NCI-H2227 (cell line): ENCODE data around the gene SNTG2.
"Not testable (repeated sequence)": the region's sequence is repeated elsewhere in the genome, so short reads cannot be mapped to it uniquely, and the experiment has no call there.

Experiments
- DNase-seq: peaks from one replicate; lab custom pipeline; 2025; ENCODE audit not compliant: unreplicated experiment; lab: John Stamatoyannopoulos, UW

The SNTG2 gene

GRCh38 chr2:1227274-1227900 is 276.7 kb downstream of the SNTG2 start:
- no peak for DNase-seq

- DNase-seq: not testable (repeated sequence)
Observed at GRCh38 chr2:1229596-1229995, 278.9 kb downstream of the SNTG2 start.

- no peak for DNase-seq
Observed at GRCh38 chr2:1230155-1230893, 279.7 kb downstream of the SNTG2 start.

- no peak for DNase-seq
Observed at GRCh38 chr2:1231466-1232063, 280.9 kb downstream of the SNTG2 start.

- DNase-seq: no peak
Observed at GRCh38 chr2:1233281-1233680, 282.6 kb downstream of the SNTG2 start.

GRCh38 chr2:1234731-1235308 is 284.2 kb downstream of the SNTG2 start:
- DNase-seq: no peak

GRCh38 chr2:1235806-1236205 is 285.2 kb downstream of the SNTG2 start:
- DNase-seq: no peak

- no peak for DNase-seq
Observed at GRCh38 chr2:1236606-1237005, 286.0 kb downstream of the SNTG2 start.

GRCh38 chr2:1237783-1238182 is 287.1 kb downstream of the SNTG2 start:
- no peak for DNase-seq

- DNase-seq: no peak
Observed at GRCh38 chr2:1238598-1239138, 288.0 kb downstream of the SNTG2 start.

GRCh38 chr2:1245193-1245592 is 294.5 kb downstream of the SNTG2 start:
- no peak for DNase-seq

GRCh38 chr2:1246239-1246638 is 295.6 kb downstream of the SNTG2 start:
- no peak for DNase-seq

GRCh38 chr2:1246991-1247390 is 296.3 kb downstream of the SNTG2 start:
- no peak for DNase-seq

GRCh38 chr2:1248187-1248586 is 297.5 kb downstream of the SNTG2 start:
- DNase-seq: no peak

GRCh38 chr2:1249897-1250687 is 299.4 kb downstream of the SNTG2 start:
- no peak for DNase-seq

GRCh38 chr2:1251520-1251919 is 300.9 kb downstream of the SNTG2 start:
- DNase-seq: no peak

GRCh38 chr2:1253629-1254028 is 303.0 kb downstream of the SNTG2 start:
- no peak for DNase-seq

GRCh38 chr2:1254662-1255343 is 304.2 kb downstream of the SNTG2 start:
- DNase-seq: no peak

GRCh38 chr2:1256632-1257324 is 306.1 kb downstream of the SNTG2 start:
- no peak for DNase-seq

GRCh38 chr2:1257334-1257733 is 306.7 kb downstream of the SNTG2 start:
- no peak for DNase-seq
